Chondrocyte (in vitro differentiated cells): ENCODE measurements around the gene ALK. TPM values are rescaled to one million over a fixed set of nuclear protein-coding genes. Genes with fewer than 3 reads are reported as not detected.

ENCODE experiments used
- DNase-seq: peaks from one replicate; pipeline ENCODE4 v3.0.0; 2021; ENCODE audit warnings: mixed read lengths, low spot score
- H3K27ac Mint-ChIP-seq: one replicate; pipeline ENCODE4 v1.8.0; 2021; ENCODE audit warnings: mild to moderate bottlenecking, moderate library complexity, mixed read lengths; ENCODE audit not compliant: unreplicated experiment
- H3K27me3 Mint-ChIP-seq: 2 replicates; pipeline ENCODE4 v1.8.0; 2021; ENCODE audit warnings: low read depth, mixed read lengths
- H3K36me3 Mint-ChIP-seq: 2 replicates; pipeline ENCODE4 v1.8.0; 2021; ENCODE audit warnings: low read depth, mixed read lengths
- H3K4me1 Mint-ChIP-seq: 2 replicates; pipeline ENCODE4 v1.8.0; 2021; ENCODE audit warnings: low read depth, mild to moderate bottlenecking, mixed read lengths
- H3K4me3 Mint-ChIP-seq: one replicate; pipeline ENCODE4 v1.8.0; 2021; ENCODE audit warnings: mild to moderate bottlenecking, moderate library complexity, mixed read lengths; ENCODE audit not compliant: unreplicated experiment
- H3K9me3 Mint-ChIP-seq: 2 replicates; pipeline ENCODE4 v1.8.0; 2021; ENCODE audit warnings: low read depth, mixed read lengths
- total RNA-seq: library from RNA; stranded (reverse); gene quantifications from 3 replicates; pipeline ENCODE4 v1.2.1, GENCODE V29; 2021
- TF ChIP-seq, protein P1 (sequence below): fragments of 200-600 bp; sonication (generic); IDR thresholded peaks from 2 replicates; pipeline ENCODE4 v1.5.0; 2021; ENCODE audit warnings: antibody characterized with exemption, mild to moderate bottlenecking, moderate library complexity

ALK gene
- total RNA-seq, 1 donor from 2014 or later: 0.07 TPM

DNA sequence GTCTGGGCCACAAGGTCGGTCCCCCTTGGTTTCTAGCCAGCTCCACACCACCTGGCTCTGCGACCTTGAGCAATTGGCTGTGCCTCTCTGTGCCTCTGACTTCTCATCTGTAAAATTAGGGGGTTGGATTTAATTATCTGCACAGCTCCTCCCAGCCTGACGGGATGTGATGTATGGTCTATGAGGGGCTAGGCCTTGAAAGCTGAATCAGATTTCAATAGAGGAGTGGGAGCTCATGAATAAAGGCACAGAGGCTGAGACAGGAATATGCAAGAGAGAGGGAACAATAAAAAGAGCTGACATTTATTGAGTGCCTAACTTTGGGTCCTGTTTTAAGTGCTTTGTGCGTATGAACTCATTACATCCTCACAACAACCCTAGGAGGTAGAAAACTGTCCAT is 104.7 kb downstream of the ALK start:
- Mint-ChIP-seq H3K9me3 (no peaks in the 10 kb centered on the region), H3K4me3 (no peak overlapping the region), H3K27me3 (peaks cover 25% of the 10 kb centered on the region), H3K27ac (no peak overlapping the region), H3K4me1 (no peaks in the 10 kb centered on the region), H3K36me3 (no peaks in the 10 kb centered on the region)
- TF ChIP-seq, protein P1, sequence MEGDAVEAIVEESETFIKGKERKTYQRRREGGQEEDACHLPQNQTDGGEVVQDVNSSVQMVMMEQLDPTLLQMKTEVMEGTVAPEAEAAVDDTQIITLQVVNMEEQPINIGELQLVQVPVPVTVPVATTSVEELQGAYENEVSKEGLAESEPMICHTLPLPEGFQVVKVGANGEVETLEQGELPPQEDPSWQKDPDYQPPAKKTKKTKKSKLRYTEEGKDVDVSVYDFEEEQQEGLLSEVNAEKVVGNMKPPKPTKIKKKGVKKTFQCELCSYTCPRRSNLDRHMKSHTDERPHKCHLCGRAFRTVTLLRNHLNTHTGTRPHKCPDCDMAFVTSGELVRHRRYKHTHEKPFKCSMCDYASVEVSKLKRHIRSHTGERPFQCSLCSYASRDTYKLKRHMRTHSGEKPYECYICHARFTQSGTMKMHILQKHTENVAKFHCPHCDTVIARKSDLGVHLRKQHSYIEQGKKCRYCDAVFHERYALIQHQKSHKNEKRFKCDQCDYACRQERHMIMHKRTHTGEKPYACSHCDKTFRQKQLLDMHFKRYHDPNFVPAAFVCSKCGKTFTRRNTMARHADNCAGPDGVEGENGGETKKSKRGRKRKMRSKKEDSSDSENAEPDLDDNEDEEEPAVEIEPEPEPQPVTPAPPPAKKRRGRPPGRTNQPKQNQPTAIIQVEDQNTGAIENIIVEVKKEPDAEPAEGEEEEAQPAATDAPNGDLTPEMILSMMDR: no peak
- no peak for DNase-seq

GRCh38 chr2:29811378-29811777 is 110.0 kb downstream of the ALK start:
- peaks cover 28% of the 10 kb centered on the region for H3K27me3 Mint-ChIP-seq
- H3K27ac Mint-ChIP-seq: no peak overlapping the region
- H3K36me3 Mint-ChIP-seq: no peaks in the 10 kb centered on the region
- H3K4me3 Mint-ChIP-seq: no peak overlapping the region
- no peaks in the 10 kb centered on the region for H3K4me1 Mint-ChIP-seq
- no peaks in the 10 kb centered on the region for H3K9me3 Mint-ChIP-seq
- TF ChIP-seq, protein P1: no peak
- DNase-seq: no peak

GRCh38 chr2:29810956-29811355 is 110.4 kb downstream of the ALK start:
- H3K27me3 Mint-ChIP-seq: peaks cover 29% of the 10 kb centered on the region
- no peaks in the 10 kb centered on the region for H3K36me3 Mint-ChIP-seq
- no peak for DNase-seq
- H3K4me3 Mint-ChIP-seq: no peak overlapping the region
- no peak overlapping the region for H3K27ac Mint-ChIP-seq
- H3K4me1 Mint-ChIP-seq: no peaks in the 10 kb centered on the region
- TF ChIP-seq, protein P1: no peak
- no peaks in the 10 kb centered on the region for H3K9me3 Mint-ChIP-seq

- H3K27ac Mint-ChIP-seq: no peak overlapping the region
- TF ChIP-seq, protein P1: no peak
- no peaks in the 10 kb centered on the region for H3K4me1 Mint-ChIP-seq
- no peaks in the 10 kb centered on the region for H3K9me3 Mint-ChIP-seq
- H3K36me3 Mint-ChIP-seq: no peaks in the 10 kb centered on the region
- DNase-seq: no peak
- H3K4me3 Mint-ChIP-seq: no peak overlapping the region
- peaks cover 19% of the 10 kb centered on the region for H3K27me3 Mint-ChIP-seq
Observed at GRCh38 chr2:29808321-29808720, 113.1 kb downstream of the ALK start.

GRCh38 chr2:29807082-29807481 is 114.3 kb downstream of the ALK start:
- Mint-ChIP-seq H3K27ac (no peak overlapping the region), H3K36me3 (no peaks in the 10 kb centered on the region), H3K4me3 (no peak overlapping the region), H3K27me3 (peaks cover 19% of the 10 kb centered on the region), H3K4me1 (no peaks in the 10 kb centered on the region), H3K9me3 (no peaks in the 10 kb centered on the region)
- TF ChIP-seq, protein P1: no peak
- DNase-seq: no peak
